ENCODE data around the gene LAMA1. TPM values are rescaled to one million over a fixed set of nuclear protein-coding genes. Genes with fewer than 3 reads are reported as not detected.

The LAMA1 gene
- total and polyA plus RNA-seq, 3 experiments from 2014 or later: not detected

Other genes starting within 250 kb of the LAMA1 start
- gene LRRC30, start 113.3 kb upstream of the LAMA1 start, total RNA-seq: not detected
- not detected for gene LRRC30, start 113.3 kb upstream of the LAMA1 start, polyA plus RNA-seq

Data from CD8-positive, alpha-beta memory T cell (primary cell).